OCI-LY7 (cell line): ENCODE data around the gene EYS. TPM values are rescaled to one million over a fixed set of nuclear protein-coding genes. Genes with fewer than 3 reads are reported as not detected.

Source experiments
- BruUV-seq: library from RNA; stranded (reverse); fragments of 400-500 nt; replicated peaks from 2 replicates; lab custom pipeline; 2021; lab: Mats Ljungman, UMichigan
- CTCF ChIA-PET: fragments of 300-600 bp; sonication (Branson Sonifier 250); formaldehyde crosslinking; loops from one replicate; lab custom pipeline; 2022; ENCODE audit warnings: antibody characterized with exemption; ENCODE audit not compliant: unreplicated experiment; lab: Charles Lee
- POLR2A ChIA-PET: fragments of 300-600 bp; sonication (Branson Sonifier 250); formaldehyde crosslinking; loops from one replicate; lab custom pipeline; 2022; ENCODE audit warnings: antibody characterized with exemption; lab: Charles Lee
- DNase-seq: peaks from one replicate; pipeline ENCODE4 v3.0.0-alpha.2; 2015; ENCODE audit warnings: low spot score
- H2AFZ ChIP-seq: fragments of 200-600 bp; sonication (generic), shearing (Covaris generic); 2 replicates; pipeline ENCODE4 v1.6.1; 2014; ENCODE audit warnings: mild to moderate bottlenecking, antibody characterized with exemption, low read length, moderate library complexity
- H3K27ac ChIP-seq: fragments of 200-600 bp; sonication (generic); 2 replicates; pipeline ENCODE4 v1.5.1; 2014; ENCODE audit warnings: mixed run types, low read depth, mild to moderate bottlenecking, moderate library complexity, low read length, inconsistent platforms; ENCODE audit not compliant: poor library complexity, severe bottlenecking
- H3K36me3 ChIP-seq: fragments of 200-600 bp; sonication (generic); 2 replicates; pipeline ENCODE4 v1.6.1; 2014; ENCODE audit warnings: mild to moderate bottlenecking, antibody characterized with exemption, low read length, moderate library complexity, mixed read lengths; ENCODE audit not compliant: insufficient read depth
- H3K4me1 ChIP-seq: fragments of 200-600 bp; sonication (generic); 2 replicates; pipeline ENCODE4 v1.5.1; 2014; ENCODE audit warnings: mild to moderate bottlenecking, low read length; ENCODE audit not compliant: insufficient read depth, poor library complexity, severe bottlenecking
- H3K4me2 ChIP-seq: fragments of 200-600 bp; sonication (generic); 2 replicates; pipeline ENCODE4 v1.6.1; 2014; ENCODE audit warnings: mild to moderate bottlenecking, low read length
- H3K4me3 ChIP-seq: fragments of 200-600 bp; sonication (generic); 2 replicates; pipeline ENCODE4 v1.5.1; 2014; ENCODE audit warnings: mild to moderate bottlenecking, low read depth, low read length; ENCODE audit not compliant: poor library complexity, severe bottlenecking
- H3K79me2 ChIP-seq: fragments of 200-600 bp; sonication (generic); 2 replicates; pipeline ENCODE4 v1.6.1; 2016; ENCODE audit warnings: low read depth, mild to moderate bottlenecking, low read length, moderate library complexity, mixed read lengths; ENCODE audit not compliant: insufficient read depth
- H3K9me2 ChIP-seq: fragments of 200-600 bp; sonication (generic); 2 replicates; pipeline ENCODE4 v1.6.1; 2016; ENCODE audit warnings: mild to moderate bottlenecking, low read length, mixed read lengths; ENCODE audit not compliant: insufficient read depth
- H3K9me3 ChIP-seq: fragments of 200-600 bp; sonication (generic); 2 replicates; pipeline ENCODE4 v1.6.1; 2014; ENCODE audit warnings: mild to moderate bottlenecking, mixed run types, low read length, mixed read lengths
- H4K20me1 ChIP-seq: fragments of 200-600 bp; sonication (generic); 2 replicates; pipeline ENCODE4 v1.6.1; 2014; ENCODE audit warnings: mild to moderate bottlenecking, antibody characterized with exemption, low read length, moderate library complexity, mixed read lengths; ENCODE audit not compliant: insufficient read depth
- EZH2phosphoT487 ChIP-seq: fragments of 200-600 bp; sonication (generic); IDR thresholded peaks from 2 replicates; pipeline ENCODE4 v1.6.1; 2018; ENCODE audit warnings: low read depth, borderline replicate concordance, mild to moderate bottlenecking, mixed run types, antibody characterized with exemption, low read length, moderate library complexity, mixed read lengths
- intact Hi-C: fragments of 100-400 bp; cut with micrococcal nuclease; formaldehyde crosslinking; loops from one replicate; pipeline ENCODE4 v1.10.0; 2022; ENCODE audit not compliant: unreplicated experiment
- total RNA-seq, 2 experiments: library from RNA; depleted of rRNA in 1 of 2; stranded (reverse); fragments of >200 nt in 1 of 2; shearing (Covaris generic) in 1 of 2; gene quantifications; 2 replicates each; pipeline ENCODE4 v1.2.3, GENCODE V29; 2014 to 2022
- TF ChIP-seq, protein P1 (sequence below): fragments of 200-600 bp; sonication (generic); conservative IDR thresholded peaks from 2 replicates; pipeline ENCODE4 v1.5.1; 2014; ENCODE audit warnings: mild to moderate bottlenecking, antibody characterized with exemption, low read length, moderate library complexity, mixed read lengths

The EYS gene
- total RNA-seq, 2 experiments from 2014 or later, result not detected

- intact Hi-C loops, result no loop called here
- Histone ChIP-seq H3K27ac (no peak overlapping the region), H3K4me2 (no peak overlapping the region), H3K9me2 (no peaks in the 10 kb centered on the region), H3K4me1 (no peaks in the 10 kb centered on the region), H4K20me1 (no peaks in the 10 kb centered on the region), H3K36me3 (no peaks in the 10 kb centered on the region), H2AFZ (no peak overlapping the region), H3K79me2 (no peaks in the 10 kb centered on the region), H3K4me3 (no peak overlapping the region), H3K9me3 (no peaks in the 10 kb centered on the region)
- ChIA-PET POLR2A (interaction anchor here (0.8 to 2.1 kb wide), 4 partner anchors 9 to 17 kb away, joined by 4 to 10 read pairs (median 4); no protein-coding TSS in a partner anchor), CTCF (no interaction called here)
- DNase-seq, result no peak
- TF ChIP-seq, protein P1, sequence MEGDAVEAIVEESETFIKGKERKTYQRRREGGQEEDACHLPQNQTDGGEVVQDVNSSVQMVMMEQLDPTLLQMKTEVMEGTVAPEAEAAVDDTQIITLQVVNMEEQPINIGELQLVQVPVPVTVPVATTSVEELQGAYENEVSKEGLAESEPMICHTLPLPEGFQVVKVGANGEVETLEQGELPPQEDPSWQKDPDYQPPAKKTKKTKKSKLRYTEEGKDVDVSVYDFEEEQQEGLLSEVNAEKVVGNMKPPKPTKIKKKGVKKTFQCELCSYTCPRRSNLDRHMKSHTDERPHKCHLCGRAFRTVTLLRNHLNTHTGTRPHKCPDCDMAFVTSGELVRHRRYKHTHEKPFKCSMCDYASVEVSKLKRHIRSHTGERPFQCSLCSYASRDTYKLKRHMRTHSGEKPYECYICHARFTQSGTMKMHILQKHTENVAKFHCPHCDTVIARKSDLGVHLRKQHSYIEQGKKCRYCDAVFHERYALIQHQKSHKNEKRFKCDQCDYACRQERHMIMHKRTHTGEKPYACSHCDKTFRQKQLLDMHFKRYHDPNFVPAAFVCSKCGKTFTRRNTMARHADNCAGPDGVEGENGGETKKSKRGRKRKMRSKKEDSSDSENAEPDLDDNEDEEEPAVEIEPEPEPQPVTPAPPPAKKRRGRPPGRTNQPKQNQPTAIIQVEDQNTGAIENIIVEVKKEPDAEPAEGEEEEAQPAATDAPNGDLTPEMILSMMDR, result no peak
- TF ChIP-seq EZH2phosphoT487, result no peak
- no TSS peak for BruUV-seq
These were observed 1974.7 kb downstream of the EYS start for GRCh38 chr6:63732336-63732735.

DNA sequence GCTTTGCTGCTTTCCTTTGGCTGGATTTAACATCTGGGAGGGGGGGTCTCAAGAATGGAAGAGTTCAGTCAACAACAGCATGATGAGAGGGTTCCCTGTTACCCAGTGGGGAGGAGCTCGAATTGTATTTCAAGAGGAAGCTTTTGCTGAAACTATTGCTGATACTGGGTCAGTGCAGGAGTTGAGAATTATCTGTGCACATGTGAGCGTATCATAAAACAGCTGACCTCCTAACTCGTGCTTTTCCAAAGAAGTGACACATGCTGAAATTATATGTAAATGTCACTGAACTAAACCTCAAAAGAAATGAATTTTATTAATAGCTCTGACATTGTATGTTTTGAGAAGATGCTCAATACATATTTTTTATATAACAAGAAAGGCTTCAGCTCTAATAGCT lies 1975.1 kb downstream of the EYS start:
- Histone ChIP-seq H3K79me2 (no peaks in the 10 kb centered on the region), H4K20me1 (no peaks in the 10 kb centered on the region), H3K4me2 (no peak overlapping the region), H3K27ac (no peak overlapping the region), H3K9me3 (no peaks in the 10 kb centered on the region), H3K9me2 (no peaks in the 10 kb centered on the region), H3K36me3 (no peaks in the 10 kb centered on the region), H2AFZ (no peak overlapping the region), H3K4me3 (no peak overlapping the region), H3K4me1 (no peaks in the 10 kb centered on the region)
- DNase-seq, result no peak
- TF ChIP-seq, protein P1, result no peak
- no peak for TF ChIP-seq EZH2phosphoT487
- POLR2A ChIA-PET, result interaction anchor here (0.8 to 2.1 kb wide), 4 partner anchors 9 to 17 kb away, joined by 4 to 10 read pairs (median 4); no protein-coding TSS in a partner anchor
- no TSS peak for BruUV-seq
- CTCF ChIA-PET, result no interaction called here
- intact Hi-C loops, result no loop called here

DNA sequence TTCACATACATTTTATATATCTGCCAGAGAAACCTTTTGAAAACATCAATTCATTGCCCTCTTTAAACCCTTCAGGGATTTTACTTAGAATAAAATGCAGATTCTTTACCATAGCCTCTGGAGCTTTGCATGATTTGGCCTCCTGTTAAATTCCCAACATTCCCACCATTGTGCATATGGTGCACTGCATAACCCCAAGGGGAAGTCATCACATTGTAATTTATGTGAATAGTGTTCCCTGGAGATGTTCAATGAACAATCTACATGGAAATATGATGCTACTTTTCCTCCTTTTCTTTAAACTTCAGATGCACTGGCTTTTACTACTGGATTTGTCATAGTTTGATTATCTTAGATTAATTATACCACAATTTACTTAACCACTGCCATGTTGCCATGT lies 1976.7 kb downstream of the EYS start:
- Histone ChIP-seq H4K20me1 (no peaks in the 10 kb centered on the region), H3K4me3 (no peak overlapping the region), H3K27ac (no peak overlapping the region), H3K4me1 (no peaks in the 10 kb centered on the region), H3K9me3 (no peaks in the 10 kb centered on the region), H3K79me2 (no peaks in the 10 kb centered on the region), H3K9me2 (no peaks in the 10 kb centered on the region), H3K36me3 (no peaks in the 10 kb centered on the region), H2AFZ (no peak overlapping the region), H3K4me2 (no peak overlapping the region)
- ChIA-PET CTCF (no interaction called here), POLR2A (interaction anchor here (1.1 kb wide), 1 partner anchor 44 kb away, joined by 3 read pairs; no protein-coding TSS in a partner anchor)
- no peak for DNase-seq
- intact Hi-C loops, result no loop called here
- BruUV-seq, result no TSS peak
- TF ChIP-seq, protein P1, result no peak
- TF ChIP-seq EZH2phosphoT487, result no peak
